ENCODE measurements around the gene SIAH1.
A peak's percentile ranks its signal among the peaks of the same experiment; 100 is the strongest.

DNA sequence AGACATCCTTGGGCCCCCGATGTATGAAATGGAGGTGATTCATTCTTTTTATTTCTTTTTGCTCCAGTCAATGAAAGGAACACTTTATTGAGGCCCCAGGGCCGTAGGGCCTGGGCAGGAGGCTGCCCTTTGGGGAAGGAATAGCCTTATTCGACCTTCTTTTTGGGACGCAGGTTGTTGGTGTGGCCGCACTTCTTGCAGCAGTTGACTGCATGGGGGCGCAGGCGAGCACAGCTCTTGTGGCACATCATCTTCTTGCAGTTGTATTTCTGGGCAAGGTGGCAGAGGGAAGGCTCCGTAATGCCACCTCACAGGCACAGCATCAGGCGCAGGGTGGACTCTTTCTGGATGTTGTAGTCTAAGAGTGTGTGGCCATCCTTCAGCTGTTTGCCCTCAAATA, 50.9 kb downstream of the SIAH1 start:
- no peak for TF ChIP-seq EZH2 (IDR thresholded peaks at IDR 0.05; ENCODE audit: low read depth, low read length, severe bottlenecking)
- TF ChIP-seq, protein P1, sequence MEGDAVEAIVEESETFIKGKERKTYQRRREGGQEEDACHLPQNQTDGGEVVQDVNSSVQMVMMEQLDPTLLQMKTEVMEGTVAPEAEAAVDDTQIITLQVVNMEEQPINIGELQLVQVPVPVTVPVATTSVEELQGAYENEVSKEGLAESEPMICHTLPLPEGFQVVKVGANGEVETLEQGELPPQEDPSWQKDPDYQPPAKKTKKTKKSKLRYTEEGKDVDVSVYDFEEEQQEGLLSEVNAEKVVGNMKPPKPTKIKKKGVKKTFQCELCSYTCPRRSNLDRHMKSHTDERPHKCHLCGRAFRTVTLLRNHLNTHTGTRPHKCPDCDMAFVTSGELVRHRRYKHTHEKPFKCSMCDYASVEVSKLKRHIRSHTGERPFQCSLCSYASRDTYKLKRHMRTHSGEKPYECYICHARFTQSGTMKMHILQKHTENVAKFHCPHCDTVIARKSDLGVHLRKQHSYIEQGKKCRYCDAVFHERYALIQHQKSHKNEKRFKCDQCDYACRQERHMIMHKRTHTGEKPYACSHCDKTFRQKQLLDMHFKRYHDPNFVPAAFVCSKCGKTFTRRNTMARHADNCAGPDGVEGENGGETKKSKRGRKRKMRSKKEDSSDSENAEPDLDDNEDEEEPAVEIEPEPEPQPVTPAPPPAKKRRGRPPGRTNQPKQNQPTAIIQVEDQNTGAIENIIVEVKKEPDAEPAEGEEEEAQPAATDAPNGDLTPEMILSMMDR (IDR thresholded peaks at IDR 0.05; ENCODE audit: control extremely low read depth in 1 of 3, insufficient read depth in 1 of 3, low read depth in 1 of 3, low read length in 3 of 3): peak; percentile 47 to 78 (median 66)
- no peak for TF ChIP-seq BCL11A (IDR thresholded peaks at IDR 0.05; ENCODE audit: low read depth in 2 of 2, low read length in 2 of 2)
- no peak for TF ChIP-seq POLR2A (IDR thresholded peaks at IDR 0.05; ENCODE audit: control extremely low read depth in 1 of 2, low read depth in 2 of 2, low read length in 2 of 2)
- TF ChIP-seq YY1 (IDR thresholded peaks at IDR 0.05; ENCODE audit: low read depth, low read length): no peak
- no peak for TF ChIP-seq SAP30 (IDR thresholded peaks at IDR 0.05; ENCODE audit: insufficient read depth, insufficient replicate concordance, low read length)
- no peak for TF ChIP-seq RFX5 (IDR thresholded peaks at IDR 0.05; ENCODE audit: borderline replicate concordance, low read depth, low read length)
- no peak for TF ChIP-seq CHD1 (IDR thresholded peaks at IDR 0.05; ENCODE audit: low read depth, low read length)

Data from H1 (cell line).